Measurements from ENCODE around the gene DBR1.

DNA sequence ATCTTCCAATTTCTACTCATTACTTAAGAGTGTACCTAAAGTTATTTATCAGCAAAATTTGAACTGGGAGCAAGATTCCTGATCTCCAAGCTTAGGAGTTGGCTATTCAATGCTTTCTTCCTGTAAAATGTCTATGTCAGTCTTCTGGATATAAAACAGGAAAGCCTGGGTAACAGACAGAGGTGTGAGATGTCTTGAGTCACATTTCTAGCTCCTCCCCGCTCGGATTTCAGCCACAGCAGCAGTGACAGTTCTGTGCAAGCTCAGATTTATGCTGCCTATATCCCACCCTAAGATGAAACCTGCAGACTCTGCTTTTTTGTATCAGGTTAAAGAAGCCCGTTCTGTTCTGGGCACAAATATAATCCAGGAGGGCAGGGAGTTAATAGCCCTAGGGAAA is 10.3 kb upstream of the DBR1 start:
- TF ChIP-seq CTCF (IDR thresholded peaks at IDR 0.05; ENCODE audit: low read length): no peak
- TF ChIP-seq EZH2 (optimal IDR thresholded peaks at IDR 0.05; ENCODE audit: low read depth, low read length): no peak
